ENCODE results near the gene P4HTM. TPM values are rescaled to one million over a fixed set of nuclear protein-coding genes. Genes with fewer than 3 reads are reported as not detected.

P4HTM gene
- total and polyA plus RNA-seq, 2 donors (not counting 3 experiments of a cell fraction or from before 2014, with no cell fraction given) = 23.0 to 32.7 TPM

GRCh38 chr3:48962939-48963338, 27.1 kb upstream of the P4HTM start:
- no TSS peak for BruUV-seq (replicated peaks)

More at GRCh38 chr3:48962939-48963338, 27.1 kb upstream of the P4HTM start:
- no peak for DNase-seq (ENCODE audit: low read depth, low spot score)
- ChIA-PET POLR2A (no interaction called here), CTCF (no interaction called here)
- H3K4me2 ChIP-seq (ENCODE audit: insufficient read depth, low read length) = no peak overlapping the region
- no peak overlapping the region for H2AFZ ChIP-seq (ENCODE audit: low read depth, low read length)
- intact Hi-C loops (cut with micrococcal nuclease) (no loop called here), dilution Hi-C loops (cut with MboI; ENCODE audit: extremely low pct_ligation_motif_present, low sequenced_read_pairs) (no loop called here)
- H4K20me1 ChIP-seq (replicated peaks; ENCODE audit: control insufficient read depth, extremely low read depth, insufficient read depth, low read length) = no peaks in the 10 kb centered on the region
- no peak for FAIRE-seq
- H3K9me3 ChIP-seq (replicated peaks; ENCODE audit: control insufficient read depth, insufficient read depth, low read length) = no peaks in the 10 kb centered on the region
- H3K4me1 ChIP-seq (ENCODE audit: control insufficient read depth, extremely low read depth, insufficient read depth, low read length) = no peaks in the 10 kb centered on the region
- H3K27ac ChIP-seq (ENCODE audit: insufficient read depth, low read depth, low read length) = no peak overlapping the region
- no peaks in the 10 kb centered on the region for H3K27me3 ChIP-seq (ENCODE audit: control insufficient read depth in 2 of 2, insufficient read depth in 2 of 2, low read length in 2 of 2)
- no peak for TF ChIP-seq GATA2 (IDR thresholded peaks at IDR 0.05; ENCODE audit: insufficient read depth, insufficient read length, low read depth, low read length)
- TF ChIP-seq CTCF (IDR thresholded peaks at IDR 0.05; ENCODE audit: extremely low read depth in 1 of 2, insufficient read depth in 1 of 2, low read depth in 1 of 2, low read length in 2 of 2) = no peak
- TF ChIP-seq POLR2A (IDR thresholded peaks at IDR 0.05; ENCODE audit: low read depth, low read length) = no peak
- TF ChIP-seq MAX (IDR thresholded peaks at IDR 0.05; ENCODE audit: insufficient read depth, insufficient read length) = no peak
- TF ChIP-seq EZH2 (IDR thresholded peaks at IDR 0.05; ENCODE audit: borderline replicate concordance, low read depth, low read length, severe bottlenecking) = no peak
- H3K9me1 ChIP-seq (replicated peaks; ENCODE audit: control insufficient read depth, extremely low read depth, insufficient read depth, low read length) = no peaks in the 10 kb centered on the region
- peaks cover 2% of the 10 kb centered on the region for H3K79me2 ChIP-seq (ENCODE audit: control insufficient read depth, insufficient read depth, low read length)
- no peak overlapping the region for H3K4me3 ChIP-seq (replicated peaks in 1 of 3; ENCODE audit: insufficient read depth in 1 of 3, low read depth in 1 of 3, low read length in 3 of 3)
- H3K9ac ChIP-seq (replicated peaks; ENCODE audit: extremely low read depth, insufficient read depth, low read length) = no peak overlapping the region
- peaks cover 8 to 12% of the 10 kb centered on the region in 2 experiments for H3K36me3 ChIP-seq (ENCODE audit: control insufficient read depth in 2 of 2, extremely low read depth in 1 of 2, insufficient read depth in 2 of 2, low read length in 2 of 2)

Data from endothelial cell of umbilical vein (primary cell).